ENCODE data around the gene THSD4. TPM values are rescaled to one million over a fixed set of nuclear protein-coding genes. Genes with fewer than 3 reads are reported as not detected.
A peak's percentile ranks its signal among the peaks of the same experiment; 100 is the strongest.

THSD4 gene
- polyA plus RNA-seq, 1 donor (not counting 4 experiments of a cell fraction or from before 2014, with no cell fraction given), result 24.5 TPM

DNA sequence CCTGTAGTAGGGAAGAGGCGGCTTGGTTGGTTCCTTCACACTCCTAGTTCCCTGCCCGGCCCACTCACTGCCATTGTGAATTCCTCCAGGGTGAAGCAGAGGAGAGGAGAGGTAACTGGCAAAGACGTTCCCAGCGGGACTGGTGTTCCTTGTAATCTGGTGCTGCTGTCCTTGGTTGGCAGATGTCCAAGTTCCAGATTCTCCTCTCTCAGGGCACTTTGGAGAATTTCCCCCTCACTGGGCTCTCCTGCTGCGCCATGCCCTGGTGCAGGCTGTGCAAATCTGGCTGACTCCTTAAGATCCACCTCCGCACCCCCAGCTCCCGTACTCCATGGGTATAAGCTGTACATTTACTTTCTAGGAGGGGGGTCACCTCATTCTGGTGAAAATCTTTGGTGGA lies 37.3 kb downstream of the THSD4 start:
- Histone ChIP-seq H2AFZ (ENCODE audit: control insufficient read depth, low read length) (no peak overlapping the region), H3K9me1 (ENCODE audit: control insufficient read depth, extremely low read depth, insufficient read depth, low read length) (no peaks in the 10 kb centered on the region), H3K36me3 (ENCODE audit: control insufficient read depth in 2 of 2, extremely low read depth in 1 of 2, insufficient read depth in 2 of 2, low read length in 2 of 2) (peaks cover 34 to 35% of the 10 kb centered on the region in 2 experiments), H4K20me1 (ENCODE audit: control insufficient read depth, extremely low read depth, insufficient read depth, low read length) (no peaks in the 10 kb centered on the region), H3K9me3 (ENCODE audit: control insufficient read depth, low read depth, low read length) (no peaks in the 10 kb centered on the region), H3K27ac (ENCODE audit: control insufficient read depth, insufficient read depth, low read length) (no peak overlapping the region), H3K79me2 (ENCODE audit: control insufficient read depth, insufficient read depth, low read length) (peaks cover 28% of the 10 kb centered on the region), H3K27me3 (ENCODE audit: control insufficient read depth, extremely low read depth, insufficient read depth, low read length) (no peaks in the 10 kb centered on the region), H3K4me2 (ENCODE audit: control insufficient read depth, extremely low read depth, insufficient read depth, low read depth, low read length) (no peak overlapping the region), H3K9ac (ENCODE audit: control insufficient read depth, extremely low read depth, insufficient read depth, low read length) (no peak overlapping the region), H3K4me3 (ENCODE audit: control insufficient read depth in 2 of 3, extremely low read depth in 1 of 3, insufficient read depth in 2 of 3, low read depth in 1 of 3, low read length in 3 of 3) (no peak overlapping the region), H3K4me1 (ENCODE audit: control insufficient read depth, extremely low read depth, insufficient read depth, low read length) (peaks cover 36% of the 10 kb centered on the region)
- DNase-seq (ENCODE audit: low read depth, low spot score) (no peak), FAIRE-seq (no peak)
- TF ChIP-seq CTCF (optimal IDR thresholded peaks at IDR 0.05 in 1 of 3, IDR thresholded peaks at IDR 0.05 in 1 of 3, conservative IDR thresholded peaks at IDR 0.05 in 1 of 3; ENCODE audit: extremely low read depth in 1 of 3, insufficient read depth in 2 of 3, low read length in 3 of 3) (no peak), EZH2 (IDR thresholded peaks at IDR 0.05; ENCODE audit: low read length) (no peak)
- dilution Hi-C loops (cut with MboI; ENCODE audit: extremely low pct_ligation_motif_present, low sequenced_read_pairs), result no loop called here

GRCh38 chr15:71153823-71154524 lies 38.7 kb downstream of the THSD4 start:
- peaks cover 25% of the 10 kb centered on the region for H3K79me2 ChIP-seq (ENCODE audit: control insufficient read depth, insufficient read depth, low read length)
- H3K27me3 ChIP-seq (ENCODE audit: control insufficient read depth, extremely low read depth, insufficient read depth, low read length), result no peaks in the 10 kb centered on the region
- H3K27ac ChIP-seq (ENCODE audit: control insufficient read depth, insufficient read depth, low read length), result no peak overlapping the region
- H4K20me1 ChIP-seq (ENCODE audit: control insufficient read depth, extremely low read depth, insufficient read depth, low read length), result no peaks in the 10 kb centered on the region
- H3K4me3 ChIP-seq (ENCODE audit: control insufficient read depth in 2 of 3, extremely low read depth in 1 of 3, insufficient read depth in 2 of 3, low read depth in 1 of 3, low read length in 3 of 3), result no peak overlapping the region
- H3K4me2 ChIP-seq (ENCODE audit: control insufficient read depth, extremely low read depth, insufficient read depth, low read depth, low read length), result no peak overlapping the region
- peaks cover 36% of the 10 kb centered on the region for H3K4me1 ChIP-seq (ENCODE audit: control insufficient read depth, extremely low read depth, insufficient read depth, low read length)
- TF ChIP-seq EZH2 (IDR thresholded peaks at IDR 0.05; ENCODE audit: low read length), result no peak
- TF ChIP-seq CTCF (optimal IDR thresholded peaks at IDR 0.05 in 1 of 3, IDR thresholded peaks at IDR 0.05 in 1 of 3, conservative IDR thresholded peaks at IDR 0.05 in 1 of 3; ENCODE audit: extremely low read depth in 1 of 3, insufficient read depth in 2 of 3, low read length in 3 of 3), result no peak
- FAIRE-seq (peak; percentile 74), DNase-seq (ENCODE audit: low read depth, low spot score) (no peak)
- H2AFZ ChIP-seq (ENCODE audit: control insufficient read depth, low read length), result no peak overlapping the region
- no peak overlapping the region for H3K9ac ChIP-seq (ENCODE audit: control insufficient read depth, extremely low read depth, insufficient read depth, low read length)
- H3K36me3 ChIP-seq (ENCODE audit: control insufficient read depth in 2 of 2, extremely low read depth in 1 of 2, insufficient read depth in 2 of 2, low read length in 2 of 2), result peaks cover 31 to 32% of the 10 kb centered on the region in 2 experiments
- H3K9me1 ChIP-seq (ENCODE audit: control insufficient read depth, extremely low read depth, insufficient read depth, low read length), result no peaks in the 10 kb centered on the region
- H3K9me3 ChIP-seq (ENCODE audit: control insufficient read depth, low read depth, low read length), result no peaks in the 10 kb centered on the region
- dilution Hi-C loops (cut with MboI; ENCODE audit: extremely low pct_ligation_motif_present, low sequenced_read_pairs), result no loop called here
